ENCODE results near the gene DPP6. TPM values are rescaled to one million over a fixed set of nuclear protein-coding genes. Genes with fewer than 3 reads are reported as not detected.

DPP6 gene
- total and polyA plus RNA-seq, 9 donors, result 0.22 to 3.9 (median 1.3) TPM; not detected in 1

DNA sequence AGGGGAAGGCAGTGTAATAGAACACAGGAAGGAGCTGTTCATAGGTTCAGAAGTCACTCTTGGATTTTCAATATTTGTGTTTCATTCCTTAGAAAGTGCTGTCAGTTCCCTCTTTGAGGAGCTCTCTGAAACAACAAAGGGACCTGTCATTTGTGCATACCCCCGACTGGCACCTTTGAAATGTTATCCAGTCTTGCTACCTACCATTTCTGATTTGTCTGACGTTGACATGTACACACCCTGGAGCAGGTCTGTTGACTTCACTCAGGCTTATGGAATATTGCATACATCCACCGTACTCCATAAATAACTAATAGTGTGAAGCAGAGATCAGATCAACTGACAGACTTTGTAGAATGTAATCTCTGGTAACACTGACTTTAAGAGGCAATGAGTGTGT, 189.8 kb downstream of the DPP6 start:
- no peak for DNase-seq
- intact Hi-C loops (cut with DNase I), result no loop called here
- TF ChIP-seq, protein P1, sequence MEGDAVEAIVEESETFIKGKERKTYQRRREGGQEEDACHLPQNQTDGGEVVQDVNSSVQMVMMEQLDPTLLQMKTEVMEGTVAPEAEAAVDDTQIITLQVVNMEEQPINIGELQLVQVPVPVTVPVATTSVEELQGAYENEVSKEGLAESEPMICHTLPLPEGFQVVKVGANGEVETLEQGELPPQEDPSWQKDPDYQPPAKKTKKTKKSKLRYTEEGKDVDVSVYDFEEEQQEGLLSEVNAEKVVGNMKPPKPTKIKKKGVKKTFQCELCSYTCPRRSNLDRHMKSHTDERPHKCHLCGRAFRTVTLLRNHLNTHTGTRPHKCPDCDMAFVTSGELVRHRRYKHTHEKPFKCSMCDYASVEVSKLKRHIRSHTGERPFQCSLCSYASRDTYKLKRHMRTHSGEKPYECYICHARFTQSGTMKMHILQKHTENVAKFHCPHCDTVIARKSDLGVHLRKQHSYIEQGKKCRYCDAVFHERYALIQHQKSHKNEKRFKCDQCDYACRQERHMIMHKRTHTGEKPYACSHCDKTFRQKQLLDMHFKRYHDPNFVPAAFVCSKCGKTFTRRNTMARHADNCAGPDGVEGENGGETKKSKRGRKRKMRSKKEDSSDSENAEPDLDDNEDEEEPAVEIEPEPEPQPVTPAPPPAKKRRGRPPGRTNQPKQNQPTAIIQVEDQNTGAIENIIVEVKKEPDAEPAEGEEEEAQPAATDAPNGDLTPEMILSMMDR (IDR thresholded peaks at IDR 0.05), result no peak
- TF ChIP-seq EP300 (IDR thresholded peaks at IDR 0.05) (no peak), POLR2A (IDR thresholded peaks at IDR 0.05) (no peak)

DNA sequence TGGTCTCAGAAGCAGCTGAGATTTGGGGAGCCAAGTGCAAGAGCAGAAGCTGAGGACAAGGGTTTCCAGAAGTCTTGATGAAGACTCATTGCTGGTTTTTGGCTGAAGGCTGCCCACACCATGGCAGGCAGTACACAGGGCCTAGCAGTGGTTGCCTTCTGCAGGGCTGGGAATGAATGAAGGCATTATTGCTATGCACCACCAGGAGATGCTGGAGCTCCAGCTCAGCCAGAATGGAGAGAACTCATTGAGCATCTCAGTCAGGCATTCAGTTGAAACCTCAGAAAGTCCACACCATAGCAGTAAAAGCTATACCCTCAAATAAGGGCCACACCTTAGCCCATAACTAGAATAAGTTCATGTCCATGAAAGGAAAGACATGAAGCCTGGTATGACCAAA, 190.5 kb downstream of the DPP6 start:
- no peaks in the 10 kb centered on the region for H3K27me3 ChIP-seq
- H3K4me3 ChIP-seq, result no peak overlapping the region
- H3K9me3 ChIP-seq, result no peaks in the 10 kb centered on the region
- H3K36me3 ChIP-seq, result no peaks in the 10 kb centered on the region
- H3K4me1 ChIP-seq (ENCODE audit: insufficient read depth), result no peaks in the 10 kb centered on the region
- no peak for DNase-seq
- intact Hi-C loops (cut with DNase I), result no loop called here
- H3K27ac ChIP-seq, result no peak overlapping the region
- TF ChIP-seq POLR2A (IDR thresholded peaks at IDR 0.05) (no peak), EP300 (IDR thresholded peaks at IDR 0.05) (no peak)
- TF ChIP-seq, protein P1 (IDR thresholded peaks at IDR 0.05), result no peak

More for the DNA sequence above, 189.8 kb downstream of the DPP6 start:
- WGBS, 3 donors, result 73 to 94% (median 77%) methylated on average over 3 of the region's 3 CpGs
- Histone ChIP-seq H3K36me3 (no peaks in the 10 kb centered on the region), H3K4me3 (no peak overlapping the region), H3K27me3 (no peaks in the 10 kb centered on the region), H3K4me1 (ENCODE audit: insufficient read depth) (no peaks in the 10 kb centered on the region), H3K27ac (no peak overlapping the region), H3K9me3 (no peaks in the 10 kb centered on the region)

DNA sequence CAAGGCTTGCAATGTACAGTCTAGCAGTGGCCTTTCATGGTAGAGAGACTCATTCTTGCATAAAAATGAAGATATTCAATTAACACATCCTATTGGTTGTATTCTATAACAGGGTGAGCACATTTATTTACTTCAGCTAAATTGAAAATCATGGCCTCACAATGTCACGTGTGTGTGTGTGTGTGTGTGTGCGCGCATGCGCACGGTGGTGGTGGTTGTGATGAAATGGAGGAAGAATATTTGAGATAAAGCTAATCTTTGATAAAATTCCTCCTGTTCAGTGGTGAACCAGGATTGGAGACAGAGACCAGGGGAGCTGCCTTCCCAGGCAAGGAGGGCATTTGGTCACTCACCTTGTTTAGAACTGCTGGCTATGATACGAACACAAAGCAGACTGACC, 199.8 kb downstream of the DPP6 start:
- intact Hi-C loops (cut with DNase I), result no loop called here
- Histone ChIP-seq H3K27me3 (no peaks in the 10 kb centered on the region), H3K4me1 (ENCODE audit: insufficient read depth) (no peaks in the 10 kb centered on the region), H3K36me3 (no peaks in the 10 kb centered on the region), H3K4me3 (no peak overlapping the region), H3K27ac (no peak overlapping the region), H3K9me3 (no peaks in the 10 kb centered on the region)
- DNase-seq, result no peak
- WGBS, 3 donors, result 74 to 86% (median 86%) methylated on average over 6 of the region's 6 CpGs
- TF ChIP-seq POLR2A (IDR thresholded peaks at IDR 0.05), result no peak
- no peak for TF ChIP-seq EP300 (IDR thresholded peaks at IDR 0.05)
- TF ChIP-seq, protein P1 (IDR thresholded peaks at IDR 0.05), result no peak

DNA sequence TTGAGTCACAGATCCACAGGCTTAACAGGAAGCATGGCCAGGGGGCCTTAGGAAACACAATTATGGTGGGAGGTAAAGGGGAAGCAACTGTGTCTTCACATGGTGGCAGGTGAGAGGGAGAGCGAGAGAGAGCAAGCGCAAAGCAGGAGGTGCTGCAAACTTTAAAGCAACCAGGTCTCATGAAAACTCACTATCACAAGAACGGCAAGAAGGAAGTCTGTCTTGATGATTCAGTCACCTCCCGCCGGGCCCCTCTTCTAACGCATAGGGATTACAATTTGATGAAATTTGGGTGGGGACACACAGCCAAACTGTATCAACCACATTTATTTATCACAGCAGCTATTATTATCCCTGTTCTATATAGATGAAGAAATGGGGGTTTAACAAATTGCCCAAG, 201.6 kb downstream of the DPP6 start:
- Histone ChIP-seq H3K4me1 (ENCODE audit: insufficient read depth) (no peaks in the 10 kb centered on the region), H3K4me3 (no peak overlapping the region), H3K36me3 (no peaks in the 10 kb centered on the region), H3K27ac (no peak overlapping the region), H3K27me3 (no peaks in the 10 kb centered on the region), H3K9me3 (no peaks in the 10 kb centered on the region)
- 78 to 83% (median 78%) methylated on average over 6 of the region's 6 CpGs for WGBS, 3 donors
- no peak for DNase-seq
- TF ChIP-seq POLR2A (IDR thresholded peaks at IDR 0.05), result no peak
- TF ChIP-seq EP300 (IDR thresholded peaks at IDR 0.05), result no peak
- TF ChIP-seq, protein P1 (IDR thresholded peaks at IDR 0.05), result no peak
- intact Hi-C loops (cut with DNase I), result no loop called here

DNA sequence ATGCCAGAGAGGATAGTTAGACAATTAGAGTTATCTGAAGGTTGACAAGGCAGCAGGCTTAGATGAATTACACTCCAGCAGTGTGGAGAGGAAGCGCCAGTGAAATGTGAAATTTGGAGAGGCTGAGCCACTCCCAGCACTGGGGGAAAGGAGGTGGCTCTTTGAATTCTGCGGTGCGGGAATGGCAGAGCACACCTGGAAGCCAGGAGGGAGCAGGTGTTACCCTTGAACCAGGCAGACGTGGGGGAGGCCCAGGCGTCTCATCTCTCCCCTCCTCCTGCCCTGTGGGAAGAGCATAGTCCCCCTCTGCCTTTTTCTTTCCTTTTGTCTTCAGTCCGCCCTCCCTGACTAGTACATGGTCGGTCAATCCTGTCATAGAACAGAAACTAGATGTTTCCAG, 203.1 kb downstream of the DPP6 start:
- 4 to 7% (median 5%) methylated on average over 7 of the region's 7 CpGs for WGBS, 3 donors
- no peak for DNase-seq
- intact Hi-C loops (cut with DNase I), result no loop called here
- Histone ChIP-seq H3K27ac (no peak overlapping the region), H3K4me3 (no peak overlapping the region), H3K27me3 (no peaks in the 10 kb centered on the region), H3K4me1 (ENCODE audit: insufficient read depth) (no peaks in the 10 kb centered on the region), H3K9me3 (no peaks in the 10 kb centered on the region), H3K36me3 (no peaks in the 10 kb centered on the region)
- TF ChIP-seq EP300 (IDR thresholded peaks at IDR 0.05), result no peak

All from ovary (tissue), 9 donors.